Psoas muscle (tissue), 8 donors: ENCODE results near the gene PIM2. TPM values are rescaled to one million over a fixed set of nuclear protein-coding genes. Genes with fewer than 3 reads are reported as not detected.

Experiments
- ATAC-seq, 4 donors: fragments of 200-7000 bp; cut with Tn5 transposase; one replicate each; pipeline ENCODE4 v1.9.1; 2020; ENCODE audit warnings: moderate library complexity in 3 of 4, mild to moderate bottlenecking in 2 of 4
- DNase-seq, 2 donors: peaks; one replicate each; pipeline ENCODE4 v3.0.0-alpha.2; 2020
- H3K27ac ChIP-seq: fragments of 200-600 bp; one replicate; pipeline ENCODE4 v1.8.0; 2022
- H3K27me3 ChIP-seq, 3 donors: fragments of 200-600 bp in 1 of 3; one replicate each; pipeline versions ENCODE4 v1.6.1 to v1.8.0; 2013 to 2022; ENCODE audit warnings: low read length in 2 of 3, mild to moderate bottlenecking in 2 of 3, moderate library complexity in 1 of 3; ENCODE audit not compliant: insufficient read depth in 3 of 3
- H3K36me3 ChIP-seq, 2 donors: fragments of 200-600 bp in 1 of 2; one replicate each; pipeline versions ENCODE4 v1.6.1 to v1.8.0; 2013 to 2022; ENCODE audit warnings: low read depth in 1 of 2, mild to moderate bottlenecking in 1 of 2, moderate library complexity in 1 of 2; ENCODE audit not compliant: insufficient read depth in 1 of 2
- H3K4me1 ChIP-seq: fragments of 200-600 bp; one replicate; pipeline ENCODE4 v1.8.0; 2022
- H3K4me3 ChIP-seq: fragments of 200-600 bp; one replicate; pipeline ENCODE4 v1.8.0; 2022; ENCODE audit warnings: mild to moderate bottlenecking
- H3K9me3 ChIP-seq: fragments of 200-600 bp; one replicate; pipeline ENCODE4 v1.8.0; 2022
- WGBS, 3 donors: extraction: QIAGEN DNeasy Blood & Tissue Kit; methylation state at CpG; one replicate each; pipeline versions ENCODE4 v1.1.6 to v1.1.7; 2013; 5-methylcytosine and 5-hydroxymethylcytosine counted together
- intact Hi-C, 2 donors: fragments of 100-400 bp; cut with DNase I; formaldehyde crosslinking; loops; one replicate each; pipeline versions ENCODE4 v1.11.0 to v1.14.2; 2022
- polyA plus RNA-seq, 3 donors: library from polyadenylated mRNA; stranded (reverse); fragments of 200-250 nt; gene quantifications; one replicate each; pipeline ENCODE4 v1.2.3, GENCODE V29; 2013
- total RNA-seq, 4 donors: library from RNA; stranded (reverse); fragmentation: NEBNext Ultra II Directional in 2 of 4; extraction: Animal tissue kit (Norgen Biotek cat#: 25700) in 2 of 4; gene quantifications; one replicate each; pipeline versions ENCODE4 v1.2.1 to v1.2.4, GENCODE V29; 2021 to 2023
- TF ChIP-seq, protein P1 (sequence below): fragments of 200-600 bp; IDR thresholded peaks from one replicate; pipeline ENCODE4 v1.8.0; 2022; ENCODE audit warnings: antibody characterized with exemption
- donor health status: healthy with polysubstance abuse.
- donor health status: DM: no; HTN: no; CAD: no; lungs with moderate emphysema.
- donor health status: Bipolar disorder and iron deficiency.
- donor health status: healthy.
- donor health status: DM: yes; HTN: yes; CAD: no.
- donor health status: DM: no; HTN: no; CAD: no.
- donor health status: DM: no; HTN: no; CAD: no.
- donor health status: DM: yes; HTN: yes; CAD: no.

PIM2 gene
- total and polyA plus RNA-seq, 7 donors = 1.1 to 3.7 (median 1.6) TPM

DNA sequence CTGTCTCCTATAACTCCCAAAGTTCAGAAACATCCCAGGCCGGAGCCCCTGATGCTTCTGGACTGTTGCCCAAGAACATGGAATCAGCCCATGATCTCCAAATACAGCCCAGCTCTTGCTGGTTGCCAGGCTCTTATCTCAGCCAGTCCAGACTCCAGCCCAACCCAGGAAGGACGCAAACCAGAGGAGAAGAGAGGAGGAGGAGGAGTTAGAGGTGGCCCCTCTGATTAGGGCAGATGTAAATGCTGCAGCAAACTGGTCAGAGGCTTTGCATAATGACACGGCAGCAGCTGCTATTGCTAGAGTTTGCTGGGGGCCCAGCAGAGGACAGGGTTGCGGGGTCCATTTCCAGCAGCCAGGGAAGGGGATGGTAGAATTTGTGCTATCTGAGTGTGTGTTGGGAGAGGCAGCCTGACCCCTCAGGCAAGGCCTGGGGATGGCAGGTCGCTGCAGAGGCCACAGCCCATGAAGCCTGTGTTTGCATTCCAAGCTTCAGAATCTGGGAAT lies 42.8 kb upstream of the PIM2 start:
- no peaks in the 10 kb centered on the region for H3K27me3 ChIP-seq
- DNase-seq = no peak
- no peak overlapping the region for H3K27ac ChIP-seq
- no peaks in the 10 kb centered on the region for H3K4me1 ChIP-seq
- no peak overlapping the region for H3K4me3 ChIP-seq
- ATAC-seq = no peak
- H3K9me3 ChIP-seq = no peaks in the 10 kb centered on the region
- WGBS, 3 donors = 45 to 77% (median 56%) methylated on average over 3 to 5 of the region's 5 CpGs
- H3K36me3 ChIP-seq = no peaks in the 10 kb centered on the region
- intact Hi-C loops = no loop called here
- TF ChIP-seq, protein P1, sequence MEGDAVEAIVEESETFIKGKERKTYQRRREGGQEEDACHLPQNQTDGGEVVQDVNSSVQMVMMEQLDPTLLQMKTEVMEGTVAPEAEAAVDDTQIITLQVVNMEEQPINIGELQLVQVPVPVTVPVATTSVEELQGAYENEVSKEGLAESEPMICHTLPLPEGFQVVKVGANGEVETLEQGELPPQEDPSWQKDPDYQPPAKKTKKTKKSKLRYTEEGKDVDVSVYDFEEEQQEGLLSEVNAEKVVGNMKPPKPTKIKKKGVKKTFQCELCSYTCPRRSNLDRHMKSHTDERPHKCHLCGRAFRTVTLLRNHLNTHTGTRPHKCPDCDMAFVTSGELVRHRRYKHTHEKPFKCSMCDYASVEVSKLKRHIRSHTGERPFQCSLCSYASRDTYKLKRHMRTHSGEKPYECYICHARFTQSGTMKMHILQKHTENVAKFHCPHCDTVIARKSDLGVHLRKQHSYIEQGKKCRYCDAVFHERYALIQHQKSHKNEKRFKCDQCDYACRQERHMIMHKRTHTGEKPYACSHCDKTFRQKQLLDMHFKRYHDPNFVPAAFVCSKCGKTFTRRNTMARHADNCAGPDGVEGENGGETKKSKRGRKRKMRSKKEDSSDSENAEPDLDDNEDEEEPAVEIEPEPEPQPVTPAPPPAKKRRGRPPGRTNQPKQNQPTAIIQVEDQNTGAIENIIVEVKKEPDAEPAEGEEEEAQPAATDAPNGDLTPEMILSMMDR = no peak

DNA sequence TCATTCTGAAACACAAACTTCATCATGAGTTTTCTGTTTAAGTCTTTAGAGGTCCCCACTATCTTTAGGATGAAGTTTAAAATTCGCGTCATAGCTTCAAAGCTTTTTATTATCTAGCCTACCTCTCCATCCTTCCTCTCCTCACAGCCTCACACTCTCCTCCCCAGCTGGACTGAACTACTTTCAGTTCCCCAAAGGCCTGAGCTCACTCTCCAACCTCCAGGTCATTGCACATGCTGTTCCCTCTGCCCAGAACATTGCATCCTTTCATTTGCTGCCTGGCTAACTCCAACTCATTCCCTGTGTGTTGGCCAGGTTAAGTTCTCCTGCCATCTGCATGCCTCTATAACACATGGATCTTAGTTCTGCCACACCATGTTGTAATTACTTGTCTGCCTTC lies 41.5 kb upstream of the PIM2 start:
- H3K27ac ChIP-seq = no peak overlapping the region

DNA sequence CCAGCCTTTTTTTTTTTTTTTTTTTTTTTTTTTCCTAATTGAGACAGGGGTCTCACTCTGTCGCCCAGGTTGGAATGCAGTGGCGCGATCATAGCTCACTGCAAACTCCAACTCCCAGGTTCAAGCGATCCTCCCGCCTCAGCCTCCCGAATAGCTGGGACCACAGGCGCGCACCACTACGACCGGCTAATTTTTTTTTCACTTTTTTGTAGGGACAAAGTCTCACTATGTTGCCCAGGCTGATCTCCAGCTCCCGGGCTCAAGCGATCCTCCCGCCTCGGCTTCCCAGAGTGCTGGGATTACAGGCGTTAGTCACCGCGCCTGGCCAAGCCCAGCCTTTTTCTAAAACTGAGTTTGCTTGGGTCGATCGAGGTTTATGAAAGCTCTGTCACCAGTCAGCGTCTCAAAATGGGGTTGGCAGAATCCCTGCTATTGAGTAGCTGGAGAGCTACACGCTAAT lies 39.8 kb upstream of the PIM2 start:
- TF ChIP-seq, protein P1 = no peak
- ATAC-seq (peak; percentile 13 to 63 (median 34)), DNase-seq (peak; percentile 47 to 82)
- H3K9me3 ChIP-seq = no peaks in the 10 kb centered on the region
- 0 to 37% (median 0%) methylated on average over 18 to 21 of the region's 21 CpGs for WGBS, 3 donors
- H3K4me3 ChIP-seq = peak overlapping the region; percentile 76
- H3K36me3 ChIP-seq = peaks cover 0 to 4% of the 10 kb centered on the region in 2 donors
- H3K4me1 ChIP-seq = peaks cover 6% of the 10 kb centered on the region
- H3K27me3 ChIP-seq = no peaks in the 10 kb centered on the region
- H3K27ac ChIP-seq = peak overlapping the region; percentile 93
- intact Hi-C loops = loop anchor here in 1 of 2 donors (5.0 kb wide), 1 partner anchor 36 kb away; no protein-coding TSS in a partner anchor

More for the DNA sequence above, 41.5 kb upstream of the PIM2 start:
- H3K4me3 ChIP-seq = no peak overlapping the region
- no peaks in the 10 kb centered on the region for H3K9me3 ChIP-seq
- H3K36me3 ChIP-seq = peaks cover 0 to 4% of the 10 kb centered on the region in 2 donors
- H3K27me3 ChIP-seq = no peaks in the 10 kb centered on the region
- intact Hi-C loops = no loop called here
- DNase-seq (no peak), ATAC-seq (no peak)
- 88 to 92% (median 91%) methylated on average over 2 of the region's 2 CpGs for WGBS, 3 donors
- H3K4me1 ChIP-seq = peaks cover 6% of the 10 kb centered on the region
- TF ChIP-seq, protein P1 = no peak

DNA sequence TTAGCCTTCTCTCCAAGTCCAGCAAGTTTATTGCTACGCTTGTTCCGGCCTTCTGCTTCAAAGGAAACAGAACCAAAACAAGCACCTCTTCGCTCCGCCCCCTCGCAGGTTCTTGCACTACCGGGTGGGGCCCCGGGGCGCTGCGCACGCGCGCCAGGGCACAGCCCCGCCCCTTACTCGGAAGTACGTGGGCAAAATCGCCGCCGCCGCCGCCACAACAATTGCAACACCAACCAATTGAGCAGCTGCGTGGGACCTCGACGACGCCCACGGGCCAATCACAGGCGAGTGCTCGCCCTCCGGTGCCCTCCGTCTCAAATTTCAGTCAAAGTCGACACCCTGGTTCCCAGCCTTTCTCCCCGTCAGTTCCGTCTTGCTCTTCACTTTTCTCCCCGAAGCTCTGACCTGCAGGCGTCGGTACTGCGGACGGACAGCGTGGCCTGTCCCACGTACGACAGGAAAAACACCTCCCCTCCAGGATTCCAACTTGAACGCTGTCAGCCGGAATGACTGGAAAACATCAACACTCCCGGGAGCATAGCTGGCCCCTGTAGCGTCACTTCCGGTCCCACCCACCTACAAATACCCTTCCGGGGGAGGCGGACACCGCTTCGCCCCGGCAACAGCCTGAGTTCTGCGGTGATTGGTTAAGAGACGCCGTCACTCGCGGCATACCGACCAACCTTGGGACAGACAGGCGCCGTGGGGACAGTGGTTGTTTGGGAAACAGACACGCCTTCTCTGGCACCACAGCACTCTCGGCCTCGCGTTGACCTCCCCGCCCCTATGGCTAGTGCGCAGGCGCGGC lies 39.2 kb upstream of the PIM2 start:
- Histone ChIP-seq H3K27ac (peak overlapping the region; percentile 93), H3K27me3 (no peaks in the 10 kb centered on the region), H3K4me1 (peaks cover 6% of the 10 kb centered on the region), H3K36me3 (peaks cover 0 to 4% of the 10 kb centered on the region in 2 donors), H3K4me3 (peak overlapping the region; percentile 76), H3K9me3 (no peaks in the 10 kb centered on the region)
- TF ChIP-seq, protein P1 = no peak
- intact Hi-C loops = loop anchor here in 1 of 2 donors (5.0 kb wide), 1 partner anchor 36 kb away; no protein-coding TSS in a partner anchor
- peak; percentile 95 to 98 for DNase-seq
- peak; percentile 91 to 94 (median 93) for ATAC-seq
- 0 to 34% (median 1%) methylated on average over 45 to 66 of the region's 66 CpGs for WGBS, 3 donors
